Measurements from ENCODE around the gene RCSD1. TPM values are rescaled to one million over a fixed set of nuclear protein-coding genes. Genes with fewer than 3 reads are reported as not detected.
A peak's percentile ranks its signal among the peaks of the same experiment; 100 is the strongest.

The RCSD1 gene
- total and polyA plus RNA-seq, 12 donors: 9.0 to 50.2 (median 37.4) TPM

GRCh38 chr1:167714439-167715156 lies 84.6 kb downstream of the RCSD1 start:
- Histone ChIP-seq H3K27ac (peak overlapping the region; percentile 80 to 94 (median 88)), H3K4me3 (peak overlapping the region; percentile 54 to 84 (median 72)), H3K36me3 (no peaks in the 10 kb centered on the region), H3K4me1 (peaks cover 0 to 31% (median 6%) of the 10 kb centered on the region in 9 donors), H3K27me3 (no peaks in the 10 kb centered on the region), H3K9me3 (no peaks in the 10 kb centered on the region)
- peak; percentile 74 to 89 (median 84) for ATAC-seq
- intact Hi-C loops (cut with DNase I): loop anchor here in 7 of 10 donors (1.0 to 10.0 kb wide), 7 partner anchors 88 to 370 kb away; partner anchors contain the start of genes DCAF6 (in 3 of the 7) and MPC2 (in 3 of the 7)
- peak in 1 of 9 donors; percentile 6 for TF ChIP-seq CTCF (IDR thresholded peaks at IDR 0.05)
- DNase-seq: peak in 1 of 2 donors; percentile 92
- WGBS, 2 donors: 0% methylated on average over 50 of the region's 50 CpGs

GRCh38 chr1:167715157-167715999 lies 85.3 kb downstream of the RCSD1 start:
- peak; percentile 58 to 94 (median 78) for TF ChIP-seq CTCF (IDR thresholded peaks at IDR 0.05)
- peak overlapping the region; percentile 80 to 94 (median 88) for H3K27ac ChIP-seq
- DNase-seq: peak; percentile 77 to 90
- H3K4me3 ChIP-seq: peak overlapping the region; percentile 54 to 84 (median 72)
- H3K36me3 ChIP-seq: no peaks in the 10 kb centered on the region
- intact Hi-C loops (cut with DNase I): loop anchor here in 7 of 10 donors (1.0 to 10.0 kb wide), 7 partner anchors 87 to 369 kb away; partner anchors contain the start of genes DCAF6 (in 3 of the 7) and MPC2 (in 3 of the 7)
- 0 to 1% methylated on average over 26 of the region's 26 CpGs for WGBS, 2 donors
- H3K9me3 ChIP-seq: no peaks in the 10 kb centered on the region
- peak; percentile 36 to 80 (median 65) for ATAC-seq
- no peaks in the 10 kb centered on the region for H3K27me3 ChIP-seq
- H3K4me1 ChIP-seq: peaks cover 0 to 31% (median 6%) of the 10 kb centered on the region in 9 donors

- ATAC-seq (no peak), DNase-seq (no peak)
- Histone ChIP-seq H3K4me3 (peak overlapping the region; percentile 7 to 84 (median 70)), H3K4me1 (peaks cover 0 to 35% (median 10%) of the 10 kb centered on the region in 9 donors), H3K27me3 (no peaks in the 10 kb centered on the region), H3K27ac (peak overlapping the region in 8 of 10 donors; percentile 80 to 94 (median 89)), H3K36me3 (no peaks in the 10 kb centered on the region), H3K9me3 (no peaks in the 10 kb centered on the region)
- WGBS, 2 donors: 1 to 5% methylated on average over 4 of the region's 4 CpGs
- no peak for TF ChIP-seq CTCF (IDR thresholded peaks at IDR 0.05)
- intact Hi-C loops (cut with DNase I): loop anchor here in 7 of 10 donors (1.0 to 10.0 kb wide), 7 partner anchors 86 to 369 kb away; partner anchors contain the start of genes DCAF6 (in 3 of the 7) and MPC2 (in 3 of the 7)
These were observed 85.9 kb downstream of the RCSD1 start for GRCh38 chr1:167716000-167716271.

GRCh38 chr1:167717351-167717750 lies 87.3 kb downstream of the RCSD1 start:
- WGBS, 2 donors: 77 to 85% methylated on average over 3 of the region's 3 CpGs
- Histone ChIP-seq H3K27ac (no peak overlapping the region), H3K9me3 (no peaks in the 10 kb centered on the region), H3K4me1 (peaks cover 0 to 41% (median 15%) of the 10 kb centered on the region in 9 donors), H3K4me3 (no peak overlapping the region), H3K27me3 (no peaks in the 10 kb centered on the region), H3K36me3 (no peaks in the 10 kb centered on the region)
- DNase-seq (no peak), ATAC-seq (no peak)
- TF ChIP-seq CTCF (IDR thresholded peaks at IDR 0.05): no peak
- intact Hi-C loops (cut with DNase I): loop anchor here in 5 of 10 donors (5.0 to 10.0 kb wide), 5 partner anchors 85 to 367 kb away; partner anchors contain the start of genes DCAF6 (in 3 of the 5) and MPC2 (in 3 of the 5)
